AG09319 (cell line): Measurements from ENCODE around the gene ETV7.
A peak's percentile ranks its signal among the peaks of the same experiment; 100 is the strongest.
"Not testable (repeated sequence)": the region's sequence is repeated elsewhere in the genome, so short reads cannot be mapped to it uniquely, and the experiment has no call there.

Experiments
- DNase-seq: peaks from one replicate; pipeline ENCODE4 v3.0.0-alpha.2; 2010; ENCODE audit warnings: low read depth; ENCODE audit errors: extremely low read depth
- TF ChIP-seq, protein P1 (sequence below): IDR thresholded peaks from 2 replicates; pipeline ENCODE4 v1.5.1; 2011; ENCODE audit warnings: low read depth, mild to moderate bottlenecking, inconsistent platforms, low read length, moderate library complexity

Gene ETV7

GRCh38 chr6:36423101-36423824 lies 35.8 kb upstream of the ETV7 start:
- DNase-seq, result peak; percentile 90
- TF ChIP-seq, protein P1, sequence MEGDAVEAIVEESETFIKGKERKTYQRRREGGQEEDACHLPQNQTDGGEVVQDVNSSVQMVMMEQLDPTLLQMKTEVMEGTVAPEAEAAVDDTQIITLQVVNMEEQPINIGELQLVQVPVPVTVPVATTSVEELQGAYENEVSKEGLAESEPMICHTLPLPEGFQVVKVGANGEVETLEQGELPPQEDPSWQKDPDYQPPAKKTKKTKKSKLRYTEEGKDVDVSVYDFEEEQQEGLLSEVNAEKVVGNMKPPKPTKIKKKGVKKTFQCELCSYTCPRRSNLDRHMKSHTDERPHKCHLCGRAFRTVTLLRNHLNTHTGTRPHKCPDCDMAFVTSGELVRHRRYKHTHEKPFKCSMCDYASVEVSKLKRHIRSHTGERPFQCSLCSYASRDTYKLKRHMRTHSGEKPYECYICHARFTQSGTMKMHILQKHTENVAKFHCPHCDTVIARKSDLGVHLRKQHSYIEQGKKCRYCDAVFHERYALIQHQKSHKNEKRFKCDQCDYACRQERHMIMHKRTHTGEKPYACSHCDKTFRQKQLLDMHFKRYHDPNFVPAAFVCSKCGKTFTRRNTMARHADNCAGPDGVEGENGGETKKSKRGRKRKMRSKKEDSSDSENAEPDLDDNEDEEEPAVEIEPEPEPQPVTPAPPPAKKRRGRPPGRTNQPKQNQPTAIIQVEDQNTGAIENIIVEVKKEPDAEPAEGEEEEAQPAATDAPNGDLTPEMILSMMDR, result peak; percentile 71

DNA sequence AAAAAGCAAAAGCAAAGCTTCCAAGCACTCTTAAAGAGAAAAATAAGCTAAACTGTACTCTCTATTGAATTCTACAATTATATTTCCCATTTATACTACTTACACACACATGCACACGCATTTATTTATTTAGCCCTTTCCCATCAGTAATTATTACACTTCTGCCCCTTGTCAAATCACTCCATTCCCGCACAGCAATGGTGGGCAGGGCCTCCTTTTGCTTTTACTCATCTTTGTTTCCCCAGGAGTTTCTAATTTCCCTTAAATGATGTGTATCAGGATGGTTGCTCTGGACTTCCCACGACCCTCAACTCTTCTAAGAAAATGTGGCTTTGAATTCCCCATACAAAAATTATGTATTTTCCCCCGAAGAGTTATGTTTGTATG lies 35.2 kb upstream of the ETV7 start:
- no peak for DNase-seq
- TF ChIP-seq, protein P1, result no peak

- TF ChIP-seq, protein P1, result no peak
- DNase-seq, result no peak
Measured at GRCh38 chr6:36419310-36419709, 31.8 kb upstream of the ETV7 start.

- TF ChIP-seq, protein P1, result no peak
- no peak for DNase-seq
Measured at GRCh38 chr6:36418558-36418957, 31.1 kb upstream of the ETV7 start.

DNA sequence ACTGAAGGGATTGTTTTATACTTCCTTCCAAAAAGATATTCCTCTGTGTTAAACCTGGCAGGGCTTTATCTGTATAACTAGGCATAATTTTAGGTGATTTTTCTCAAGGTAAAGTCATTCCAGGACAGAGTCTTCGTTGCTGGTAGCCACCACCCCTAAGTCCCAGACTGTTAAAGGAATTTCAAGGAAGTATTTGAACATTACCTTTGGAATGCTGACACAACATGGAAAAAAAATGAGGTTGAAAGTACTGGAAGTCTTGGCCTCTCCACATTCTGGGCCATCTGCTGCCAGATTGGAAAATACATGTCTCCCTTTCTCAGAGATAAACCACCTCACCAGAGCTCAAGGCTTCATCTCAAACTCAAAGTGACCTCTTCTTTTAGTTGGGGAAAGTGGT lies 27.0 kb upstream of the ETV7 start:
- no peak for DNase-seq
- TF ChIP-seq, protein P1, result no peak

DNA sequence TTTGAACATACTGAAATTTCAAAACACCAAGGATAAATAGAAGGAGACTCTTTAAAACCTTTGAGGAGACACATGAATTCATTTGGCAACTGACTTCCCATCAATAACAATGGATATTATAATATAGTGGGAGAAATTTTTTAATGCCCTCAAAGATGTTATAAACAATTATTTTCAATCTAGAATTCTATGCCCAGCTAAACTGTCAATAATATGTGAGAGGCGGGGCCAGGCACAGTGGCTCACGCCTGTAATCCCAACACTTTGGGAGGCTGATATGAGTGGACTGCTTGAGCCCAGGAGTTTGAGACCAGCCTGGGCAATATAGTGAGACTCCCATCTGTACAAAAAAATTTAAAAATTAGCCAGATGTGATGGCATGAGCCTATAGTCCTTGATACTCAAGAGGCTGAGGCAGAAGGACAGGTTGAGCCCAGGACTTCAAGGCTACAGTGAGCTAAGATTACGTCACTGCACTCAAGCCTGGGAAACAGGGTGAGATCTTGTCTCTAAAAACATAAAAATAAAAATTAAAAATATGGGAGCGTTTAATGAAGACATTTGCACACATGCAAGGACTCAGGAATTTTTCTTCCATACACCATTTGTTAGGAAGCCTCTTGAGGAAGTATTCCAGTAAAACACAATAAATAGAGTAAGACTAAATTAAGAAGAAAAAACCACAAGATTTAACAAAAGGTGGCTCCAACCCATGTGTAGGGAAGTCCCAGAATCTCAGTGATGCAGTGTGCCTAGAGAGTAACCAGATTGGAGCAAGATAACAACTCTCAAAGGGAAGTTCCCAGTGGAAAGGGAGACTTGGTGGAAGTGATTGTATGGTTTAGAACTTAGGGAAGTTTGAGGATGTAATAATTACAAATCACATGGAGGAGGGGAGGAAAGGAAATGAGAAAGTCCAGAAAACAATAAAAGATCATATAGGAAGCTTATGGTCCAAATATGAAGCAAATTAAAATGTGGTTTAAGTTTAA lies 26.3 kb upstream of the ETV7 start:
- no peak for DNase-seq
- TF ChIP-seq, protein P1, result no peak

GRCh38 chr6:36409718-36410117 lies 22.2 kb upstream of the ETV7 start:
- DNase-seq, result not testable (repeated sequence)
